Measurements from ENCODE around the gene TAF1B.
"Not testable (repeated sequence)": the region's sequence is repeated elsewhere in the genome, so short reads cannot be mapped to it uniquely, and the experiment has no call there.

The TAF1B gene

GRCh38 chr2:9887513-9887912 lies 44.2 kb downstream of the TAF1B start:
- no peak for DNase-seq

- no peak for DNase-seq
Observed at GRCh38 chr2:9889812-9890261, 46.6 kb downstream of the TAF1B start.

- DNase-seq: no peak
Observed at GRCh38 chr2:9892236-9892635, 49.0 kb downstream of the TAF1B start.

- DNase-seq: no peak
Observed at GRCh38 chr2:9895669-9896590, 52.7 kb downstream of the TAF1B start.

GRCh38 chr2:9897331-9897737 lies 54.1 kb downstream of the TAF1B start:
- peak; percentile 3 to 59 for DNase-seq

GRCh38 chr2:9897846-9898245 lies 54.6 kb downstream of the TAF1B start:
- DNase-seq: no peak

- DNase-seq: no peak
Observed at GRCh38 chr2:9905413-9905812, 62.1 kb downstream of the TAF1B start.

- DNase-seq: no peak
Observed at GRCh38 chr2:9907402-9907801, 64.1 kb downstream of the TAF1B start.

GRCh38 chr2:9908639-9909038 lies 65.4 kb downstream of the TAF1B start:
- no peak for DNase-seq

GRCh38 chr2:9909106-9909505 lies 65.8 kb downstream of the TAF1B start:
- no peak for DNase-seq

- no peak for DNase-seq
Observed at GRCh38 chr2:9910699-9911098, 67.4 kb downstream of the TAF1B start.

- DNase-seq: no peak
Observed at GRCh38 chr2:9912468-9912867, 69.2 kb downstream of the TAF1B start.

GRCh38 chr2:9914384-9915065 lies 71.3 kb downstream of the TAF1B start:
- peak; percentile 61 to 78 for DNase-seq

- no peak for DNase-seq
Observed at GRCh38 chr2:9918275-9918674, 75.0 kb downstream of the TAF1B start.

- no peak for DNase-seq
Observed at GRCh38 chr2:9919512-9919911, 76.2 kb downstream of the TAF1B start.

- DNase-seq: not testable (repeated sequence)
Observed at GRCh38 chr2:9927020-9927419, 83.7 kb downstream of the TAF1B start.

GRCh38 chr2:9937258-9937657 lies 94.0 kb downstream of the TAF1B start:
- no peak for DNase-seq

- DNase-seq: no peak
Observed at GRCh38 chr2:9937968-9938367, 94.7 kb downstream of the TAF1B start.

- DNase-seq: no peak
Observed at GRCh38 chr2:9939587-9940485, 96.6 kb downstream of the TAF1B start.

- DNase-seq: no peak
Observed at GRCh38 chr2:9941196-9941995, 98.1 kb downstream of the TAF1B start.

- no peak for DNase-seq
Observed at GRCh38 chr2:9941996-9942390, 98.7 kb downstream of the TAF1B start.

GRCh38 chr2:9944330-9944758 lies 101.1 kb downstream of the TAF1B start:
- DNase-seq: no peak
